PC-9 (cell line): ENCODE measurements around the gene MORC2. TPM values are rescaled to one million over a fixed set of nuclear protein-coding genes. Genes with fewer than 3 reads are reported as not detected.

ENCODE experiments used
- BruUV-seq: library from RNA; stranded (reverse); fragments of 400-500 nt; replicated peaks from 2 replicates; lab custom pipeline; 2021; lab: Mats Ljungman, UMichigan
- CTCF ChIA-PET: fragments of 300-600 bp; sonication (Branson Sonifier 250); formaldehyde crosslinking; loops from one replicate; lab custom pipeline; 2022; ENCODE audit warnings: antibody characterized with exemption; lab: Charles Lee
- POLR2A ChIA-PET: fragments of 300-600 bp; sonication (Branson Sonifier 250); formaldehyde crosslinking; loops from one replicate; lab custom pipeline; 2022; ENCODE audit warnings: antibody characterized with exemption; ENCODE audit not compliant: unreplicated experiment; lab: Charles Lee
- DNase-seq, 2 experiments: peaks; one replicate each; pipeline versions ENCODE4 v3.0.0 to v3.0.0-alpha.2; 2015 to 2022; ENCODE audit warnings: mixed read lengths in 1 of 2
- H2AFZ ChIP-seq: fragments of 200-600 bp; sonication (generic); 2 replicates; pipeline ENCODE4 v1.8.1; 2017; ENCODE audit warnings: antibody characterized with exemption
- H3F3A ChIP-seq: fragments of 200-600 bp; sonication (generic); 2 replicates; pipeline ENCODE4 v1.8.1; 2017; ENCODE audit warnings: antibody characterized with exemption, mild to moderate bottlenecking, low read depth; ENCODE audit not compliant: insufficient read depth
- H3K27ac ChIP-seq: fragments of 200-600 bp; sonication (generic); 2 replicates; pipeline ENCODE4 v1.6.1; 2016; ENCODE audit warnings: mixed run types
- H3K27me3 ChIP-seq: fragments of 200-600 bp; sonication (generic); 2 replicates; pipeline ENCODE4 v1.6.1; 2016; ENCODE audit warnings: low read depth, mixed run types; ENCODE audit not compliant: insufficient read depth
- H3K36me3 ChIP-seq: fragments of 200-600 bp; sonication (generic); 2 replicates; pipeline ENCODE4 v1.6.1; 2016; ENCODE audit warnings: low read depth, mixed run types
- H3K4me1 ChIP-seq: fragments of 200-600 bp; sonication (generic); replicated peaks from 2 replicates; pipeline ENCODE4 v1.6.1; 2016; ENCODE audit warnings: mixed run types; ENCODE audit not compliant: insufficient read depth
- H3K4me2 ChIP-seq: fragments of 200-600 bp; sonication (generic); 2 replicates; pipeline ENCODE4 v1.6.1; 2017; ENCODE audit warnings: mixed run types
- H3K4me3 ChIP-seq: fragments of 200-600 bp; sonication (generic); 2 replicates; pipeline ENCODE4 v1.6.1; 2016; ENCODE audit warnings: mixed run types
- H3K79me2 ChIP-seq: fragments of 200-600 bp; sonication (generic); 2 replicates; pipeline ENCODE4 v1.6.1; 2017; ENCODE audit warnings: low read depth, mixed run types
- H3K9me2 ChIP-seq: fragments of 200-600 bp; sonication (generic); 2 replicates; pipeline ENCODE4 v1.8.1; 2017; ENCODE audit warnings: mild to moderate bottlenecking; ENCODE audit not compliant: insufficient read depth
- H3K9me3 ChIP-seq: fragments of 200-600 bp; sonication (generic); 2 replicates; pipeline ENCODE4 v1.8.1; 2016; ENCODE audit warnings: low read depth; ENCODE audit not compliant: insufficient read depth
- H4K20me1 ChIP-seq: fragments of 200-600 bp; sonication (generic); 2 replicates; pipeline ENCODE4 v1.8.1; 2017; ENCODE audit not compliant: insufficient read depth
- CTCF ChIP-seq: fragments of 200-600 bp; sonication (generic); conservative IDR thresholded peaks from 2 replicates; pipeline ENCODE4 v1.6.1; 2017; ENCODE audit warnings: mixed run types, antibody characterized with exemption, mild to moderate bottlenecking, moderate library complexity
- EZH2 ChIP-seq: fragments of 200-600 bp; sonication (generic); IDR thresholded peaks from 2 replicates; pipeline ENCODE4 v1.8.0; 2017; ENCODE audit warnings: antibody characterized with exemption, low read depth
- intact Hi-C: fragments of 100-400 bp; cut with micrococcal nuclease; formaldehyde crosslinking; loops from one replicate; pipeline ENCODE4 v1.10.0; 2022; ENCODE audit not compliant: unreplicated experiment
- total RNA-seq: library from RNA; stranded (reverse); gene quantifications from 2 replicates; pipeline ENCODE4 v1.2.3, GENCODE V29; 2021

MORC2 gene
- total RNA-seq, 1 experiment from 2014 or later = 39.8 TPM

GRCh38 chr22:30955153-30955552 lies 13.4 kb downstream of the MORC2 start:
- CTCF ChIA-PET = no interaction called here
- intact Hi-C loops = no loop called here

GRCh38 chr22:30953206-30953605 lies 15.4 kb downstream of the MORC2 start:
- Histone ChIP-seq H3K4me1 (no peaks in the 10 kb centered on the region), H3K79me2 (no peaks in the 10 kb centered on the region), H3K4me3 (no peak overlapping the region), H3K4me2 (no peak overlapping the region), H3K9me2 (no peaks in the 10 kb centered on the region), H3K27ac (no peak overlapping the region), H4K20me1 (peaks cover 9% of the 10 kb centered on the region; the same call in 1 of the 2 replicates), H3K36me3 (peaks cover 32% of the 10 kb centered on the region), H2AFZ (no peak overlapping the region), H3K27me3 (no peaks in the 10 kb centered on the region), H3K9me3 (no peaks in the 10 kb centered on the region), H3F3A (peaks cover 2% of the 10 kb centered on the region; the same call in 1 of the 2 replicates)
- ChIA-PET POLR2A (no interaction called here), CTCF (interaction anchor here (1.0 kb wide), 1 partner anchor 10 kb away, joined by 4 read pairs; no protein-coding TSS in a partner anchor)
- TF ChIP-seq CTCF (no peak), EZH2 (no peak)
- intact Hi-C loops = no loop called here
- no peak for DNase-seq
- BruUV-seq = no TSS peak

More at GRCh38 chr22:30955153-30955552, 13.4 kb downstream of the MORC2 start:
- Histone ChIP-seq H2AFZ (no peak overlapping the region), H3K9me3 (no peaks in the 10 kb centered on the region), H3K79me2 (no peaks in the 10 kb centered on the region), H3K9me2 (no peaks in the 10 kb centered on the region), H3K4me1 (no peaks in the 10 kb centered on the region), H3F3A (peaks cover 2% of the 10 kb centered on the region; the same call in 1 of the 2 replicates), H3K27me3 (no peaks in the 10 kb centered on the region), H3K36me3 (peaks cover 28% of the 10 kb centered on the region), H3K4me2 (no peak overlapping the region), H4K20me1 (peaks cover 9% of the 10 kb centered on the region; the same call in 1 of the 2 replicates), H3K27ac (no peak overlapping the region), H3K4me3 (no peak overlapping the region)
- no peak for TF ChIP-seq EZH2
- POLR2A ChIA-PET = interaction anchor here (0.6 kb wide), 1 partner anchor 130 kb away, joined by 3 read pairs; no protein-coding TSS in a partner anchor
- BruUV-seq = no TSS peak
- no peak for DNase-seq

GRCh38 chr22:30949934-30950660 lies 18.5 kb downstream of the MORC2 start:
- Histone ChIP-seq H4K20me1 (peaks cover 6% of the 10 kb centered on the region; the same call in 1 of the 2 replicates), H3K4me1 (no peaks in the 10 kb centered on the region), H2AFZ (no peak overlapping the region), H3K27me3 (no peaks in the 10 kb centered on the region), H3K4me3 (no peak overlapping the region), H3F3A (peaks cover 2% of the 10 kb centered on the region; the same call in 1 of the 2 replicates), H3K36me3 (peaks cover 34% of the 10 kb centered on the region), H3K4me2 (no peak overlapping the region), H3K79me2 (no peaks in the 10 kb centered on the region), H3K27ac (no peak overlapping the region), H3K9me3 (no peaks in the 10 kb centered on the region), H3K9me2 (no peaks in the 10 kb centered on the region)
- no peak for TF ChIP-seq CTCF
- TF ChIP-seq EZH2 = no peak
- intact Hi-C loops = loop anchor here (5.0 kb wide), 2 partner anchors 132 to 282 kb away; partner anchors contain the start of gene SMTN
- CTCF ChIA-PET = interaction anchor here (0.7 kb wide), 1 partner anchor 269 kb away, joined by 6 read pairs; no protein-coding TSS in a partner anchor
- POLR2A ChIA-PET = no interaction called here
- no TSS peak for BruUV-seq
- no peak for DNase-seq
